Breast epithelium (tissue), 4 donors: ENCODE measurements around the gene PDLIM4. TPM values are rescaled to one million over a fixed set of nuclear protein-coding genes. Genes with fewer than 3 reads are reported as not detected.

Experiments used
- DNase-seq, 2 donors: peaks; one replicate each; pipeline ENCODE4 v3.0.0-alpha.2; 2019; ENCODE audit warnings: low spot score in 2 of 2
- H3K27ac ChIP-seq, 2 donors: fragments of 200-600 bp; sonication (generic) in 1 of 2; one replicate each; pipeline ENCODE4 v1.5.1; 2016 to 2019; ENCODE audit warnings: mild to moderate bottlenecking in 1 of 2
- H3K27me3 ChIP-seq, 2 donors: fragments of 200-600 bp; sonication (generic) in 1 of 2; one replicate each; pipeline versions ENCODE4 v1.5.1 to v1.6.0; 2017 to 2019; ENCODE audit warnings: control low read depth in 1 of 2, mild to moderate bottlenecking in 1 of 2
- H3K36me3 ChIP-seq: fragments of 200-600 bp; one replicate; pipeline ENCODE4 v1.5.1; 2019
- H3K4me1 ChIP-seq, 2 donors: fragments of 200-600 bp; sonication (generic); one replicate each; pipeline ENCODE4 v1.5.1; 2016 to 2019; ENCODE audit warnings: control low read depth in 1 of 2
- H3K4me3 ChIP-seq, 3 donors: fragments of 200-600 bp; sonication (generic); 1 replicate in 2 of 3; 2 replicates in 1 of 3; pipeline ENCODE4 v1.5.1; 2016 to 2019; ENCODE audit warnings: mild to moderate bottlenecking in 3 of 3, moderate library complexity in 2 of 3
- H3K9me3 ChIP-seq, 2 donors: fragments of 200-600 bp; sonication (generic) in 1 of 2; one replicate each; pipeline ENCODE4 v1.5.1; 2016 to 2019; ENCODE audit warnings: control low read depth in 1 of 2
- CTCF ChIP-seq, 3 donors: fragments of 450-650 bp; IDR thresholded peaks; one replicate each; pipeline ENCODE4 v1.5.1; 2016 to 2017; ENCODE audit warnings: antibody characterized with exemption in 3 of 3, mild to moderate bottlenecking in 3 of 3, moderate library complexity in 3 of 3
- POLR2A ChIP-seq: fragments of 450-650 bp; IDR thresholded peaks from one replicate; pipeline ENCODE4 v1.6.1; 2016; ENCODE audit warnings: antibody characterized with exemption, mild to moderate bottlenecking, moderate library complexity
- POLR2AphosphoS5 ChIP-seq, 3 donors: sonication (generic); formaldehyde crosslinking; IDR thresholded peaks; one replicate each; pipeline ENCODE4 v1.6.1; 2017; ENCODE audit warnings: antibody characterized with exemption in 3 of 3
- intact Hi-C: fragments of 100-400 bp; cut with DNase I; formaldehyde crosslinking; loops from one replicate; pipeline ENCODE4 v1.15.1; 2023; ENCODE audit warnings: low total_unique reads
- total RNA-seq, 3 donors: library from RNA; depleted of rRNA; stranded (reverse); fragments of >200 nt; gene quantifications; one replicate each; pipeline ENCODE4 v1.1.0, GENCODE V29; 2016

Gene PDLIM4
- total RNA-seq, 3 donors from 2014 or later, result 9.0 to 102 (median 71.4) TPM

DNA sequence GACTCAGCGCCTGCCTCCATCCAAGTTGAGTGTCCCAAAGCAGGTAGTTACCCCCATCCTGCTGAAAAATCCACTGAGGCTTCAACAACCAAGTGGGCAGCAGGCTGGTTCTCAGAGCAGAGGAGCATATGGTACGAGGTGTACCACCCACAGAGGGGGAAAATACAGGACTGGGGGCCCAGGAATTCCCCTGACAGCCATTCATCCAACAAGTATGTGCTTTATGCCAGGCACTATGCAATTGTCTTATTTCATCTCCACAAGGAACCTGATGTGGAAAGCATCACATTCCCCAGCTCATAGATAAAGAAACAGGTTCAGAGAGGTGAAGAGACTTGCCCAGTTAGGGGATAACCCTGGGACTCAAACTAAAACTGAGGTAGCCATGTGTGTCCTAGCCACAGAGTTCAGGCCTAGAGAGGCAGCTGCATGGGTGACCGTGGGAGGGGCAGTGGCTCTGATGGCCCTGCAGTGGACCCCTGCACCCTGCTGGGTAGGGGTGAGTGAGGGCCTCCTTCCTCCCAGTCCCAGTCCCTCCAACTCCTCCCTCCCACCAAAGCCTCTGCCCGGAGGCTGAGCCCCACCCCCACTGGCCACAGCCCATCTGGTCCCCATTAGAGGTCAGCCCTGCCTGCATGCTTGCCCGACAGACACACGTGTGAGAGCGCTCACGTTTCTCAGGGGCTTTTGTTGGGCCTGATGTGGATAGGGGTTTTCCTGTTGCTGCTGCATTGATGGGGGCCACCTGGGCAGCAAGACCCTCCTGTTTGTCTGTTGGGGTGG, 11.5 kb downstream of the PDLIM4 start:
- peak overlapping the region; percentile 90 to 95 for H3K27ac ChIP-seq
- H3K27me3 ChIP-seq, result no peaks in the 10 kb centered on the region
- no peak overlapping the region for H3K4me3 ChIP-seq
- no peaks in the 10 kb centered on the region for H3K9me3 ChIP-seq
- peaks cover 19 to 25% of the 10 kb centered on the region in 2 donors for H3K4me1 ChIP-seq
- no peak for DNase-seq
- intact Hi-C loops, result no loop called here
- TF ChIP-seq POLR2A (no peak), POLR2AphosphoS5 (IDR thresholded peaks at IDR 0.05) (no peak), CTCF (IDR thresholded peaks at IDR 0.05) (no peak)
- H3K36me3 ChIP-seq, result no peaks in the 10 kb centered on the region

- Histone ChIP-seq H3K27ac (peak overlapping the region; percentile 90 to 95), H3K4me3 (no peak overlapping the region), H3K4me1 (peaks cover 19 to 23% of the 10 kb centered on the region in 2 donors), H3K36me3 (no peaks in the 10 kb centered on the region), H3K27me3 (no peaks in the 10 kb centered on the region), H3K9me3 (no peaks in the 10 kb centered on the region)
- no peak for DNase-seq
- intact Hi-C loops, result no loop called here
- TF ChIP-seq POLR2A (no peak), CTCF (IDR thresholded peaks at IDR 0.05) (no peak), POLR2AphosphoS5 (IDR thresholded peaks at IDR 0.05) (no peak)
Measured at GRCh38 chr5:132269635-132270334, 12.3 kb downstream of the PDLIM4 start.

DNA sequence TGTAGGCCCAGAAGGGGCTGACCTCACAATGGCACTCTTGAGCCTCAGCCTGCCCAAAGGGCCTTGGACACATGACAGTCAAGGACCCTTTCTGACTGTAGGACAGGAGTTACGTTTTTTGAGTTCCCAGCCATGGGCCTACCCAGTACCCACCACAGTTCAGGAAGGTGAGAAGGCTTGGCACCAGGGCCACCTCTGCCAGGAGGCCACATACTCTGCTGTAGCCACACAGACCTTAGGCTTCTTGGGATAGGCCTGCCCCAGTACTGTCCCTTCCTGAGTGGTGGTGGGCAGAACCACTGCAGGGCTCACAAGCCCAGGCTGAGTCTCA, 12.8 kb downstream of the PDLIM4 start:
- TF ChIP-seq POLR2A, result no peak
- no peak for TF ChIP-seq POLR2AphosphoS5 (IDR thresholded peaks at IDR 0.05)
- no peak for TF ChIP-seq CTCF (IDR thresholded peaks at IDR 0.05)
- H3K9me3 ChIP-seq, result no peaks in the 10 kb centered on the region
- no peak overlapping the region for H3K4me3 ChIP-seq
- H3K27ac ChIP-seq, result peak overlapping the region in 1 of 2 donors; percentile 23
- H3K4me1 ChIP-seq, result peaks cover 17% of the 10 kb centered on the region in 2 donors
- intact Hi-C loops, result no loop called here
- no peak for DNase-seq
- H3K36me3 ChIP-seq, result no peaks in the 10 kb centered on the region
- no peaks in the 10 kb centered on the region for H3K27me3 ChIP-seq

GRCh38 chr5:132270706-132271105, 13.2 kb downstream of the PDLIM4 start:
- Histone ChIP-seq H3K36me3 (no peaks in the 10 kb centered on the region), H3K4me3 (no peak overlapping the region), H3K9me3 (no peaks in the 10 kb centered on the region), H3K4me1 (peaks cover 13% of the 10 kb centered on the region in 2 donors), H3K27me3 (no peaks in the 10 kb centered on the region), H3K27ac (peak overlapping the region in 1 of 2 donors; percentile 23)
- intact Hi-C loops, result no loop called here
- DNase-seq, result peak in 1 of 2 donors; percentile 20
- TF ChIP-seq POLR2AphosphoS5 (IDR thresholded peaks at IDR 0.05), result no peak

- intact Hi-C loops, result no loop called here
- Histone ChIP-seq H3K36me3 (no peaks in the 10 kb centered on the region), H3K9me3 (no peaks in the 10 kb centered on the region), H3K4me1 (peaks cover 5 to 12% of the 10 kb centered on the region in 2 donors), H3K4me3 (no peak overlapping the region), H3K27me3 (no peaks in the 10 kb centered on the region), H3K27ac (no peak overlapping the region)
- DNase-seq, result peak in 1 of 2 donors; percentile 17
- TF ChIP-seq POLR2AphosphoS5 (IDR thresholded peaks at IDR 0.05) (no peak), CTCF (IDR thresholded peaks at IDR 0.05) (no peak)
Measured at GRCh38 chr5:132271251-132272246, 14.1 kb downstream of the PDLIM4 start.
